Colon (tissue), 2 donors: ENCODE data around the gene AUTS2.

Source experiments
- FAIRE-seq: peaks from 2 replicates; lab custom pipeline; 2012; peaks lifted over from hg19 to GRCh38; lab: Jason Lieb, UNC
- donor health status: control.
- donor health status: control.

AUTS2 gene

GRCh38 chr7:70313687-70314086 is 715.4 kb downstream of the AUTS2 start:
- no peak for FAIRE-seq

- no peak for FAIRE-seq
Measured at GRCh38 chr7:70314221-70314620, 715.9 kb downstream of the AUTS2 start.

GRCh38 chr7:70316745-70317144 is 718.5 kb downstream of the AUTS2 start:
- no peak for FAIRE-seq

GRCh38 chr7:70317356-70317755 is 719.1 kb downstream of the AUTS2 start:
- FAIRE-seq, result no peak

- no peak for FAIRE-seq
Measured at GRCh38 chr7:70318511-70318910, 720.2 kb downstream of the AUTS2 start.

GRCh38 chr7:70319057-70319456 is 720.8 kb downstream of the AUTS2 start:
- FAIRE-seq, result no peak

GRCh38 chr7:70321016-70321590 is 722.8 kb downstream of the AUTS2 start:
- no peak for FAIRE-seq

- no peak for FAIRE-seq
Measured at GRCh38 chr7:70322856-70323255, 724.6 kb downstream of the AUTS2 start.

GRCh38 chr7:70325509-70326101 is 727.3 kb downstream of the AUTS2 start:
- FAIRE-seq, result no peak

- FAIRE-seq, result no peak
Measured at GRCh38 chr7:70334295-70334694, 736.0 kb downstream of the AUTS2 start.

- FAIRE-seq, result no peak
Measured at GRCh38 chr7:70334871-70335270, 736.6 kb downstream of the AUTS2 start.

- FAIRE-seq, result no peak
Measured at GRCh38 chr7:70336536-70336935, 738.3 kb downstream of the AUTS2 start.

- FAIRE-seq, result no peak
Measured at GRCh38 chr7:70338015-70338414, 739.7 kb downstream of the AUTS2 start.

GRCh38 chr7:70340236-70340635 is 742.0 kb downstream of the AUTS2 start:
- FAIRE-seq, result no peak

GRCh38 chr7:70341446-70341845 is 743.2 kb downstream of the AUTS2 start:
- no peak for FAIRE-seq

- no peak for FAIRE-seq
Measured at GRCh38 chr7:70343519-70343918, 745.2 kb downstream of the AUTS2 start.

- FAIRE-seq, result no peak
Measured at GRCh38 chr7:70344726-70345125, 746.5 kb downstream of the AUTS2 start.

GRCh38 chr7:70346844-70347462 is 748.7 kb downstream of the AUTS2 start:
- FAIRE-seq, result no peak

GRCh38 chr7:70347463-70348254 is 749.4 kb downstream of the AUTS2 start:
- FAIRE-seq, result no peak

GRCh38 chr7:70349031-70349430 is 750.8 kb downstream of the AUTS2 start:
- no peak for FAIRE-seq

GRCh38 chr7:70349819-70350218 is 751.5 kb downstream of the AUTS2 start:
- no peak for FAIRE-seq

GRCh38 chr7:70352088-70352487 is 753.8 kb downstream of the AUTS2 start:
- FAIRE-seq, result no peak

- no peak for FAIRE-seq
Measured at GRCh38 chr7:70352906-70353305, 754.6 kb downstream of the AUTS2 start.
